AG10803 (cell line): Measurements from ENCODE around the gene C5.

Experiments used
- DNase-seq: peaks from one replicate; pipeline ENCODE4 v3.0.0; 2010; ENCODE audit warnings: low read depth
- H3K4me3 ChIP-seq: 2 replicates; pipeline ENCODE4 v1.5.1; 2011; ENCODE audit warnings: mild to moderate bottlenecking, low read length, control low read depth
- TF ChIP-seq, protein P1 (sequence below): conservative IDR thresholded peaks from 2 replicates; pipeline ENCODE4 v1.5.1; 2011; ENCODE audit warnings: mild to moderate bottlenecking, low read length, control low read depth, inconsistent platforms

C5 gene

GRCh38 chr9:120983259-120983837, 66.7 kb downstream of the C5 start:
- no peak overlapping the region for H3K4me3 ChIP-seq
- DNase-seq, result no peak
- TF ChIP-seq, protein P1, sequence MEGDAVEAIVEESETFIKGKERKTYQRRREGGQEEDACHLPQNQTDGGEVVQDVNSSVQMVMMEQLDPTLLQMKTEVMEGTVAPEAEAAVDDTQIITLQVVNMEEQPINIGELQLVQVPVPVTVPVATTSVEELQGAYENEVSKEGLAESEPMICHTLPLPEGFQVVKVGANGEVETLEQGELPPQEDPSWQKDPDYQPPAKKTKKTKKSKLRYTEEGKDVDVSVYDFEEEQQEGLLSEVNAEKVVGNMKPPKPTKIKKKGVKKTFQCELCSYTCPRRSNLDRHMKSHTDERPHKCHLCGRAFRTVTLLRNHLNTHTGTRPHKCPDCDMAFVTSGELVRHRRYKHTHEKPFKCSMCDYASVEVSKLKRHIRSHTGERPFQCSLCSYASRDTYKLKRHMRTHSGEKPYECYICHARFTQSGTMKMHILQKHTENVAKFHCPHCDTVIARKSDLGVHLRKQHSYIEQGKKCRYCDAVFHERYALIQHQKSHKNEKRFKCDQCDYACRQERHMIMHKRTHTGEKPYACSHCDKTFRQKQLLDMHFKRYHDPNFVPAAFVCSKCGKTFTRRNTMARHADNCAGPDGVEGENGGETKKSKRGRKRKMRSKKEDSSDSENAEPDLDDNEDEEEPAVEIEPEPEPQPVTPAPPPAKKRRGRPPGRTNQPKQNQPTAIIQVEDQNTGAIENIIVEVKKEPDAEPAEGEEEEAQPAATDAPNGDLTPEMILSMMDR, result no peak

- TF ChIP-seq, protein P1, result no peak
- H3K4me3 ChIP-seq, result no peak overlapping the region
Measured at GRCh38 chr9:120982836-120983235, 67.2 kb downstream of the C5 start.

DNA sequence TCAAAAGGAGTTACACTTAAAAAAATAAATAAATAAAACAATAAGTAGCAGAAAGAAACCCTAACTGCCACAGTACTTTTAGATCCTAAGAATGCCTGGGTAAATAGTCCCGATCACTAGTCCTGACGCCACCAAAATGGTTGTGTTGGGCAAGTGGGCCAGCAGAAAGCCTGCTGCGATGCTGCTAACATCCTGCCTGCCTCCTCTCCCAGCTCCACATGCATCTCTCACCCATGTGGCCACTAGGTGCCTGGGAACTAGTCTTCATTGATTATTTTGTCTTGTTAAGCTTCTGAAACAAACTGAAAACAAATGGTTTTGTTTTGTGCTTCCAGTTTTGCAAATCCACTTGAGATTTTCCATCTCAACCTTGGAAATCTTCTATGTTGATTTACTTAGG, 69.1 kb downstream of the C5 start:
- TF ChIP-seq, protein P1, result no peak
- DNase-seq, result no peak

More at GRCh38 chr9:120982836-120983235, 67.2 kb downstream of the C5 start:
- peak; percentile 67 for DNase-seq

DNA sequence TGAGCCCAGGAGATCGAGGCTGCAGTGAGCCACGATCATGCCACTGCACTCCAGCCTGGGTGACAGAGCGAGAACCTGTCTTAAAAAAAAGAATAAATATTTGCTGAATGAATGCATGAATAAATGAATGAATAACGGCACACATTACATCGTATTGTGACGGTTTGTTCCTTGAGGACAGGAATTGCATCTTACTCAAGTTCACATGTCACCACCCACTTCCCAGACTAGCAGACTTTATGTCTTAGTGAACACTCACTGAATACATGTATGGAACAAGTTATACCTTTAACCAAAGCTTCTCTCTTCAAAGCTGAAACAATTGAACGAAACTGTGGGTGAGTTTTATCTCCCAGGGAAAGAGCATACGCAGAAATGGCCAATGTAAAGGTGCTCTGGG, 70.3 kb downstream of the C5 start:
- no peak overlapping the region for H3K4me3 ChIP-seq
- TF ChIP-seq, protein P1, result no peak
- DNase-seq, result no peak

More for the DNA sequence above, 69.1 kb downstream of the C5 start:
- no peak overlapping the region for H3K4me3 ChIP-seq

GRCh38 chr9:120978987-120979386, 71.1 kb downstream of the C5 start:
- TF ChIP-seq, protein P1, result no peak
- H3K4me3 ChIP-seq, result no peak overlapping the region
- no peak for DNase-seq

DNA sequence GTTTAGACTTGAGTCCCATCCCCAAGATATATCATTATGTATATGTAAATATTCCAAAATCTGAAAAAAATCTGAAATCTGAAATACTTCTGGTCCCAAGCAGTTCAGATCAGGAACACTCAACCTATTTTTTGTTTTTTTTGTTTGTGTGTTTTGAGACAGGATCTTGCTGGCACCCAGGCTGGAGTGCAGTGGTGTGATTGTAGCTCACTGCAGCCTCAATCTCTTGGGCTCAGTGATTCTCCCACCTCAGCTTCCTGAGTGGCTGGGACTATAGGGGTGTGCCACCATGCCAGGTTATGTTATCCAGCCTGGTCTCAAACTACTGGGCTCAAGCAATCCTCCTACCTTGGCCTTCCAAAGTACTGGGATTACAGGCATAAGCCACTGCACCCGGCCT, 72.8 kb downstream of the C5 start:
- TF ChIP-seq, protein P1, result no peak
- no peak for DNase-seq
- no peak overlapping the region for H3K4me3 ChIP-seq

DNA sequence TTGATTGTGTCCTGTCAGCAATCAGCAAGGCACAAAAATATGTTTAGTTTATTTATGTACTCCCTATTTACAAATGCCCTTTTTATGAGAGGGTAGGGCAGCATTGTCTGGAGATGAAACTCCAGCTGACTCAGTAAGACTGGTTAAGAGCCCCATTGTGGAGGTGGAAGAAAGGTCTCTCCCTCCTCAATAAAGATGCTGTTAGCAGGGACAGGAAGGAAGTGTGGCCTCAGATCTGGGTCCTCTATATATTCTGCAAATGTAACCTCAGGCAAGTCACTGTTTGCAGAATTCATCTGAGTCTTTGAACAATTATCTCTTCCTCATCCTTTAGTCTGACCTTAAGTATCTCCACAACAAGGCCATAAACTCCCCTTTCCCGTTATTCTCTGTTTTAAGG, 75.2 kb downstream of the C5 start:
- H3K4me3 ChIP-seq, result no peak overlapping the region
- TF ChIP-seq, protein P1, result no peak
- DNase-seq, result no peak
